Measurements from ENCODE around the gene ZFYVE21. TPM values are rescaled to one million over a fixed set of nuclear protein-coding genes. Genes with fewer than 3 reads are reported as not detected.

The ZFYVE21 gene
- total and polyA plus RNA-seq, 7 donors: 14.0 to 27.1 (median 19.9) TPM

DNA sequence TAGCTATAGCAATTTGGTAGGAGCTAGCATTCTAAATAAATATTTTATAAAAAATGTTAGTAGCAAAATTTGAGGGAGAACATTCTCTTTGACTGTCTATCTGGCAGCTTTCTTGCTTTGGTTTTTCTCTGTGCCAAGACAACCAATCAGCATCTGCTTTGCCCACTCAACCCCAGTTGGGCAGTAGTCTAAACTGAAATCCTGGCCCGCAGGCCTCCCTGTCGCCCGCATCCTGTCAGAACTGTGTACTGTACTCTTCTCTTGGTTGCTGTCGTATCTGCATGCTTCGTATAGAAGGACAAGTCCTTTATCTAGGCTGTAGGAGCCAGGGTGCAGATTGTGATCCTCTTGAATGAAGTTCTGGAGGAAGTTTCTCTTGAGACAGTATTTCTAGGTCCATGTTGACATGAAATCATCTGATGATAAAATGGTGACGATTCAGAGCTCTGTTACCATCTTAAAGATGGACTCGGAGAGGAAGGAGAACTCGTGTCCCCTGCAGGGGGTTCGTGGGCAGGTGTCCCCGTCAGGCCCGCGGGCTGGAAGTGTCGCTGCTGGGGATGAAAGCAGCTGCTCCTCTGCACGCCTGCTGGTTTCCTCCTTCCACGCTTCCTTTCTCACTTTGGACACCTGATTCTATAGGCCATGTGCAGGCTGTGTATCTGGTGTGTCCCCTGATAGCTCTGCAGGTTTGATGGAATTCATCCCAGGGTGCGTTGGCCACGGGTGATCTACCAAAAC lies 34.9 kb upstream of the ZFYVE21 start:
- 76 to 90% (median 81%) methylated on average over 17 of the region's 17 CpGs for WGBS, 3 donors
- no peak overlapping the region for H3K4me3 ChIP-seq
- peaks cover 26 to 100% of the 10 kb centered on the region in 2 donors for H3K36me3 ChIP-seq (ENCODE audit: insufficient read depth in 1 of 2, low read depth in 1 of 2)
- no peak for DNase-seq
- intact Hi-C loops (cut with DNase I): no loop called here
- no peaks in the 10 kb centered on the region for H3K27me3 ChIP-seq (ENCODE audit: insufficient read depth in 3 of 3, low read length in 2 of 3)
- no peak overlapping the region for H3K27ac ChIP-seq
- H3K4me1 ChIP-seq: peaks cover 21% of the 10 kb centered on the region
- TF ChIP-seq, protein P1, sequence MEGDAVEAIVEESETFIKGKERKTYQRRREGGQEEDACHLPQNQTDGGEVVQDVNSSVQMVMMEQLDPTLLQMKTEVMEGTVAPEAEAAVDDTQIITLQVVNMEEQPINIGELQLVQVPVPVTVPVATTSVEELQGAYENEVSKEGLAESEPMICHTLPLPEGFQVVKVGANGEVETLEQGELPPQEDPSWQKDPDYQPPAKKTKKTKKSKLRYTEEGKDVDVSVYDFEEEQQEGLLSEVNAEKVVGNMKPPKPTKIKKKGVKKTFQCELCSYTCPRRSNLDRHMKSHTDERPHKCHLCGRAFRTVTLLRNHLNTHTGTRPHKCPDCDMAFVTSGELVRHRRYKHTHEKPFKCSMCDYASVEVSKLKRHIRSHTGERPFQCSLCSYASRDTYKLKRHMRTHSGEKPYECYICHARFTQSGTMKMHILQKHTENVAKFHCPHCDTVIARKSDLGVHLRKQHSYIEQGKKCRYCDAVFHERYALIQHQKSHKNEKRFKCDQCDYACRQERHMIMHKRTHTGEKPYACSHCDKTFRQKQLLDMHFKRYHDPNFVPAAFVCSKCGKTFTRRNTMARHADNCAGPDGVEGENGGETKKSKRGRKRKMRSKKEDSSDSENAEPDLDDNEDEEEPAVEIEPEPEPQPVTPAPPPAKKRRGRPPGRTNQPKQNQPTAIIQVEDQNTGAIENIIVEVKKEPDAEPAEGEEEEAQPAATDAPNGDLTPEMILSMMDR (IDR thresholded peaks at IDR 0.05): no peak
- no peaks in the 10 kb centered on the region for H3K9me3 ChIP-seq
- ATAC-seq: no peak

DNA sequence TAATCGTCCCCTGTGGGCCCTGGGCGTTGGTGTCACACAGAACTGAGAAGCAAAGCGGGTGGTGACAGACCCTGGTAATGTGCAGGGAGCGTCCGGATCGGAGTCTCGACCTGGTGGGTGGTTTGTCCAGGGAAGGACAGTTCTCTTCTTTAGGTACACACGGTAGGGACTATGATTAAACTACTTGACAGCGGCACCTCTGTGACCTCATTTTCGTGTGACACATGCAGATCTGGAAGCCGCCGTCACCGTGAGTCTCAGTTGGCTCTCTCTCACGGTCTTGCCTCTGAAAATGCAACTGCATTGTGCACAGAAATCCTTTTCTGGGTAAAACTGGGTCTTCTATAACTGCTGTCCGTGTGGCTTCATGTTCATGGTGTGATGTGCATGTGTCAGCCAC lies 32.5 kb upstream of the ZFYVE21 start:
- 76 to 80% (median 78%) methylated on average over 15 of the region's 15 CpGs for WGBS, 3 donors
- H3K36me3 ChIP-seq (ENCODE audit: insufficient read depth in 1 of 2, low read depth in 1 of 2): peaks cover 27 to 100% of the 10 kb centered on the region in 2 donors
- H3K9me3 ChIP-seq: no peaks in the 10 kb centered on the region
- H3K27me3 ChIP-seq (ENCODE audit: insufficient read depth in 3 of 3, low read length in 2 of 3): no peaks in the 10 kb centered on the region
- no peak overlapping the region for H3K27ac ChIP-seq
- intact Hi-C loops (cut with DNase I): no loop called here
- H3K4me3 ChIP-seq: no peak overlapping the region
- DNase-seq (no peak), ATAC-seq (no peak)
- TF ChIP-seq, protein P1 (IDR thresholded peaks at IDR 0.05): no peak
- H3K4me1 ChIP-seq: peaks cover 23% of the 10 kb centered on the region

DNA sequence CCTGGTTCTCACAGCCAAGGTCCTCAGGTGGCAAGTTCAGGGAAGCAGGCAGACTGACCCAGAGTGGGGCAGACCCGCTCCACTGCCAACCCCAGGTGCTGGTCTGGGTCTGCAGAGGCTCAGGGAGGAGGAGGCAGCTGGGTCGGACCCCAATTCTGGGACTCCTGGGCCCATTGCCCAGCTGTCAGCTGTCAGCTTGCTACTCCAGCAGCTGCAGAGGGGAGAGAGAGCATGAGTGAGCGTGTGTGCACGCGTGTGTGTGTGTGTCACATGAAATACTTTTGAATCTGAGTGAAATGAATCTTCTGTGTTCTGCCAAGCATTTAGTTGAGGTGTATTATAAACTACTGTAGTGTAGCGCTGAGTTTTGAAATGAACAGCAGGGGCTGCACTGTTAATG lies 31.1 kb upstream of the ZFYVE21 start:
- no peaks in the 10 kb centered on the region for H3K27me3 ChIP-seq (ENCODE audit: insufficient read depth in 3 of 3, low read length in 2 of 3)
- H3K4me3 ChIP-seq: no peak overlapping the region
- peaks cover 23 to 100% of the 10 kb centered on the region in 2 donors for H3K36me3 ChIP-seq (ENCODE audit: insufficient read depth in 1 of 2, low read depth in 1 of 2)
- peak in 1 of 2 donors; percentile 74 for DNase-seq
- no peaks in the 10 kb centered on the region for H3K9me3 ChIP-seq
- ATAC-seq: peak; percentile 59 to 73 (median 70)
- H3K4me1 ChIP-seq: peaks cover 23% of the 10 kb centered on the region
- intact Hi-C loops (cut with DNase I): no loop called here
- H3K27ac ChIP-seq: peak overlapping the region; percentile 75
- WGBS, 3 donors: 15 to 30% (median 29%) methylated on average over 6 of the region's 6 CpGs
- TF ChIP-seq, protein P1 (IDR thresholded peaks at IDR 0.05): no peak

DNA sequence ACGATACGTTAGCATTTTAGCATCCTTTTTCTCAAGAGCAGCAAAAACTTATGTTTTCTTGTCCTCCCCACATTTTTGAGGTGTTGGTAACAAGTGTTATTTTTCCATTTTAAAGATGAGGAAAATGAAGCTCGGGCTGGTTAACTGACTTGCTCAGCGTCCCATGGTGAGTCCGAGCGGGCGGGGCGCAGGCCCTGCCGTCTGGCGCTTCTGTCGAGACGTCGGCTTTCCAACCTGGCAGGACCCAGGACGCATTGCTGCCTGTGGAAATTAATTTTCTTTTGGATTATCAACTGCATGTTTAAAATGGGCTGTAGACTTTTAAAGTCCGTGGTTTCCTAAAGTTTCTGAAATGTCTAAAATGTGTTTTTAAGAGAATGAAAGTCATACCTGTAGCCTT lies 30.7 kb upstream of the ZFYVE21 start:
- Histone ChIP-seq H3K27me3 (ENCODE audit: insufficient read depth in 3 of 3, low read length in 2 of 3) (no peaks in the 10 kb centered on the region), H3K9me3 (no peaks in the 10 kb centered on the region), H3K4me3 (no peak overlapping the region), H3K36me3 (ENCODE audit: insufficient read depth in 1 of 2, low read depth in 1 of 2) (peaks cover 22 to 100% of the 10 kb centered on the region in 2 donors), H3K27ac (peak overlapping the region; percentile 75), H3K4me1 (peaks cover 23% of the 10 kb centered on the region)
- intact Hi-C loops (cut with DNase I): loop anchor here in 1 of 2 donors (5.0 kb wide), 1 partner anchor 33 kb away; no protein-coding TSS in a partner anchor
- 48 to 68% (median 50%) methylated on average over 15 of the region's 15 CpGs for WGBS, 3 donors
- ATAC-seq (peak in 1 of 4 donors; percentile 31), DNase-seq (no peak)
- TF ChIP-seq, protein P1 (IDR thresholded peaks at IDR 0.05): no peak
